ENCODE measurements around the gene MBOAT2. TPM values are rescaled to one million over a fixed set of nuclear protein-coding genes. Genes with fewer than 3 reads are reported as not detected.

MBOAT2 gene
- total RNA-seq, 2 donors from 2014 or later, result 6.7 to 13.5 TPM

GRCh38 chr2:8872821-8873432 lies 130.6 kb downstream of the MBOAT2 start:
- DNase-seq (peak in 1 of 4 donors; percentile 13), ATAC-seq (no peak)
- peak; percentile 9 to 60 (median 52) for TF ChIP-seq CTCF (IDR thresholded peaks at IDR 0.05)
- no peak for TF ChIP-seq POLR2A (IDR thresholded peaks at IDR 0.05)
- WGBS, 2 donors, result 30 to 37% methylated on average over 11 of the region's 11 CpGs
- intact Hi-C loops (cut with DNase I), result no loop called here
- H3K4me3 ChIP-seq, result no peak overlapping the region
- no peaks in the 10 kb centered on the region for H3K36me3 ChIP-seq (replicated peaks in 1 of 2; ENCODE audit: insufficient read depth in 1 of 2, low read depth in 2 of 2)
- no peaks in the 10 kb centered on the region for H3K9me3 ChIP-seq
- no peaks in the 10 kb centered on the region for H3K4me1 ChIP-seq
- no peak overlapping the region for H3K27ac ChIP-seq
- H3K27me3 ChIP-seq, result no peaks in the 10 kb centered on the region

- H3K27ac ChIP-seq, result no peak overlapping the region
- H3K4me1 ChIP-seq, result no peaks in the 10 kb centered on the region
- ATAC-seq (no peak), DNase-seq (no peak)
- H3K9me3 ChIP-seq, result no peaks in the 10 kb centered on the region
- 75 to 81% methylated on average over 2 of the region's 2 CpGs for WGBS, 2 donors
- no peaks in the 10 kb centered on the region for H3K36me3 ChIP-seq (replicated peaks in 1 of 2; ENCODE audit: insufficient read depth in 1 of 2, low read depth in 2 of 2)
- H3K27me3 ChIP-seq, result no peaks in the 10 kb centered on the region
- H3K4me3 ChIP-seq, result no peak overlapping the region
- no peak for TF ChIP-seq CTCF (IDR thresholded peaks at IDR 0.05)
- TF ChIP-seq POLR2A (IDR thresholded peaks at IDR 0.05), result no peak
- intact Hi-C loops (cut with DNase I), result no loop called here
Observed at GRCh38 chr2:8870441-8870840, 133.0 kb downstream of the MBOAT2 start.

DNA sequence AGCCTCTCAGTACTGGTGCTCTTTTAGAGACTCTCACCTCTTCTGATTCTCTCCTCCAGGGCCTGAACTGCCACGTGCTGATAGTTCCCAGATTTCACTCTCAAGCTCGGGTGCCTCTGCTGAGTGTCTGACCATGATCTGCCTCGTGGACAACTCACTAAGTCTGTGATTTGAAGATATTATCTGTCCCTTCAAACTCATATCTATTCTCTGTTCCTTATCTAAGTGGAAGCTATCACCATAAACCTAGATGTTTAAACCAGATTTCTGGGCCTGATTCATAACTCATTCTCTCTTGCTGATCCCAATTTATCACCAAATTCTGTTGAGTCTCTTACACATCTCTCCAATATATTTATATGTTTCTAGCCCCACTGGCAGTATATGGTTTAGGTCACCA lies 136.1 kb downstream of the MBOAT2 start:
- intact Hi-C loops (cut with DNase I), result no loop called here
- no peaks in the 10 kb centered on the region for H3K9me3 ChIP-seq
- WGBS, 2 donors, result 66 to 75% methylated on average over 3 of the region's 3 CpGs

GRCh38 chr2:8863331-8863953 lies 140.0 kb downstream of the MBOAT2 start:
- TF ChIP-seq POLR2A (IDR thresholded peaks at IDR 0.05) (no peak), CTCF (IDR thresholded peaks at IDR 0.05) (no peak)
- H3K4me1 ChIP-seq, result no peaks in the 10 kb centered on the region
- no peaks in the 10 kb centered on the region for H3K27me3 ChIP-seq
- ATAC-seq (no peak), DNase-seq (no peak)
- H3K9me3 ChIP-seq, result no peaks in the 10 kb centered on the region
- intact Hi-C loops (cut with DNase I), result no loop called here
- no peaks in the 10 kb centered on the region for H3K36me3 ChIP-seq (replicated peaks in 1 of 2; ENCODE audit: insufficient read depth in 1 of 2, low read depth in 2 of 2)
- H3K4me3 ChIP-seq, result no peak overlapping the region
- H3K27ac ChIP-seq, result no peak overlapping the region
- WGBS, 2 donors, result 50 to 62% methylated on average over 10 of the region's 10 CpGs

More for the DNA sequence above, 136.1 kb downstream of the MBOAT2 start:
- no peak overlapping the region for H3K4me3 ChIP-seq
- DNase-seq (no peak), ATAC-seq (no peak)
- TF ChIP-seq CTCF (IDR thresholded peaks at IDR 0.05), result no peak
- TF ChIP-seq POLR2A (IDR thresholded peaks at IDR 0.05), result no peak
- H3K27me3 ChIP-seq, result no peaks in the 10 kb centered on the region
- no peaks in the 10 kb centered on the region for H3K36me3 ChIP-seq (replicated peaks in 1 of 2; ENCODE audit: insufficient read depth in 1 of 2, low read depth in 2 of 2)
- H3K27ac ChIP-seq, result no peak overlapping the region
- H3K4me1 ChIP-seq, result no peaks in the 10 kb centered on the region

- DNase-seq (no peak), ATAC-seq (no peak)
- Histone ChIP-seq H3K27ac (no peak overlapping the region), H3K27me3 (no peaks in the 10 kb centered on the region), H3K36me3 (replicated peaks in 1 of 2; ENCODE audit: insufficient read depth in 1 of 2, low read depth in 2 of 2) (no peaks in the 10 kb centered on the region), H3K4me1 (no peaks in the 10 kb centered on the region), H3K4me3 (no peak overlapping the region), H3K9me3 (no peaks in the 10 kb centered on the region)
- intact Hi-C loops (cut with DNase I), result no loop called here
- TF ChIP-seq POLR2A (IDR thresholded peaks at IDR 0.05) (no peak), CTCF (IDR thresholded peaks at IDR 0.05) (no peak)
- WGBS, 2 donors, result 71 to 73% methylated on average over 7 of the region's 7 CpGs
Observed at GRCh38 chr2:8862230-8862629, 141.3 kb downstream of the MBOAT2 start.

All from body of pancreas (tissue), 4 donors.